Stimulated activated naive CD4-positive, alpha-beta T cell (primary cell): ENCODE results near the gene MAPKAP1.

Source experiments
- DNase-seq, 6 experiments: peaks; one replicate each; lab custom pipeline; 2025; lab: John Stamatoyannopoulos, UW

MAPKAP1 gene

DNA sequence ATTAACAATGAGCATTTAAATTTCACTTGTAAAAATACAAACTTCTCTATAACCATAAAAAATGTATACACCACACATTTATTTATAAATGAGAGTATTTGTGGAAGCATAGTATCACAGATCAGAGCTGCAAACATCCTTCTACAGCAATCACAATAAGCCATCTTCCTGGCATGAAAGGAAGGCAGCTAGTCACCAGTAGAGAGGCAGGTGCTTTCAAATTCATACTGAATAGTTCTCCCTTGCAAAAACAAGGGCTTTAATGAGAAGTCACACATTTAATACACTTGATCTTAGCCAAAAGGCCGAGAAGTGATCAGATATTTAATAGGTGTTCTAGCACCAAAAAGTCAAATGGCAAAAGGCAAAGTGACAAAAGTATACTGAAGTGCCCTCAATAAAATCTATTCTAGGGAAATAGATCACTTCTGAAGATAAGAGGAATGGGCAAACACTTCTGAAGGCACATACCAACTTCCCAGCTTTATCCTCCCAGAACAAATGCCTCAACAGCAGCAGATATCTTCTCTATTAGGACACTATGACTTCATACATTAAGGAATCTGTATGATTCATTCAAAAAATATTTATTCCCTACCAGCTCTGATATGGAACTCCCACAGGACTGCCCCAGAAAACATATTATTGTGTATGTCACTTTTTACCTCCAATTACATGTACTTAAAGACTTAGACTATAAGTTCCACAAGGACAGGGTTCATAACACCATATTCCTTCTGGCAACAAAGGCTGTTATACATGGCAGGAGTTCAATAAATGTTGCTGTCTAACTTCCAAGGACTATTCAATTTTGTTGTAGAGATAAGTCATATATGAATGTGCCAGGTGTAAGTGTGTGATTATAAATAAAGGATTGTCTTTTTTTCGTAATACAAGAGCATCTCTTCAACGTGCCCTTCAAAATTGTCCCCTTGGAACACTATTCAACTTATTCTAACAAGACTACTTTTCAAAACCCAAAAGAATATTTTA lies 31.7 kb downstream of the MAPKAP1 start:
- DNase-seq = no peak

DNA sequence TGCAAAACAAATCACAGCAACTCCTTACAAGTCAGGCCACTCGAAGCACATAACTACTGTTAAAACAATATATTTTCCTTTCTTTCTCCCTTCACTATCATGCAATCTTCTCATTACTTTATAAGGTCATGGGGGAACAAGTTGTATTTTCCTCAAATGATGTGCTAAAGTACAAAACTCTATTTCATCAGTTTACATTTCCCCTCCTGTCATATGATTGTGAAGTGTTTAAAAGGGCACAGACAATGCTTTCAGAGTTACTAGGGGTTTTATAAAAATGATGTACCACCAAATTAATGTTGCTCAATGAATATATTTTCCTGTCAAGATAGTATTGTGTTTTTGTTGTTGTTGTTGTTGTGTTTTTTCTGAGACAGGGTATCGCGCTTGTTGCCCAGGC lies 34.1 kb downstream of the MAPKAP1 start:
- DNase-seq = no peak

DNA sequence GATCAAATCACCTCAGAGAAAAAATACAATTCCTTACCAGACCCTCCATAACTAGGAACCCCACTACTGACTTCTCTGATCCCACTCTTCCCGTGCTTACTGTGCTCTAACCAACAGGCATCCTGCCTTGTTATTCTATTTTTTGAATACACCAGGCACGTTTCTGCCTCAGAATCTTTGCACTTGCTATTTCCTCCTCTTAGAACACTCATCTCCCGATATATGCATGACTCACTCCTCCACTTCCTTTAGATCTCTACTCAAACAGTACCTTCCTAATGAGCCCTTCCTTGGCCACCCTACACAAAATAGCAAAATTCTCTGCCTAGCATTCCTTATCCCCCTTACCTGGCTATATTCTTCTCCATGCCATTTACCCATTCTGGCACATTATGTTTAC lies 43.9 kb downstream of the MAPKAP1 start:
- no peak for DNase-seq

DNA sequence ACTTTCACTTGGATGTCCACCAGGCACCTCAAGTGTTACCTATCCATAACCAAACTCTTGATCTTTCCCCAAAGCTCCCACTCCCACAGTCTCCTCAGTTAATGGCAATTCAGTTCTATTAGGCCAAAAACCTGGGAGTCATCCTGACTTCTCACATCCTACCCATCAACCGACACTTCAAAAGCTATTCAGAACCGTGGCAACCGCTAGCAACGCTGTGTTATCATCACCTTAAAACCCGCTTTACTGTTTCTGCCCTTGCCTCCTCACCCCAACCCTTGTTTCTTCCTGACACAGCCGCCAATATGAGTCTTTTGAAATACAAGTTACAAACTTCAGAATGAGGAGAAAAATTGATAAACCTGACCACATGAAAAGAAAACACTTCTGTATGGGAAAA lies 46.5 kb downstream of the MAPKAP1 start:
- no peak for DNase-seq

GRCh38 chr9:125659954-125660353 lies 47.1 kb downstream of the MAPKAP1 start:
- no peak for DNase-seq

DNA sequence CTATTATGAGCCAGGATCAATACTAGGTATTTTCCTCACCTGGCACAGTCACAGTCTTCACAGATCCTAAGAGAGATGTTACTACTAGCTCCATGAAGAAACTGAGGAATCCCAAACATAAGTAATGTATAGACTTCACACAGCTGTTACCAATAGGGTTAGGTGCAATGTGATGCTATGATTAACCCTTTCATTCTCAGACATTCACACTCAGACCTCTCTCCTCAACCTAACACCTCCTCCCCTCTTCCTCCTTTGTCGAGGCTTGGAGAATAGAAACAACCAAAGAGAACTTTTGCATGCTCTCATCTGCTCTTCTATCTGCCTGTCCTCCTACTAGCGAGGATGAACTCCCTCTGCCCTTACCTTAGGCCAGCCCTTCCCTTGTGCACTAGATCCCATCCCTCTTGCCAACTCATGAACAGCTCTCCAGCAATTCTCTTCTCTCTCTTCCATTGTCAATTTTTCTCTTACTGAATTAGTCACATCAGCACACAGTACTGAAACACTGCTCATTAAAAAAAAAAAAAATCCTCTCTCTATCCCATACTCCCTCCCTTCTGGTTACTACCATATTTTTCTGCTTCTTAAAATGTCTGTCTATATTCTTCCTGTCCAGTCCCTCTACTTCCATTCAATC lies 47.7 kb downstream of the MAPKAP1 start:
- no peak for DNase-seq

DNA sequence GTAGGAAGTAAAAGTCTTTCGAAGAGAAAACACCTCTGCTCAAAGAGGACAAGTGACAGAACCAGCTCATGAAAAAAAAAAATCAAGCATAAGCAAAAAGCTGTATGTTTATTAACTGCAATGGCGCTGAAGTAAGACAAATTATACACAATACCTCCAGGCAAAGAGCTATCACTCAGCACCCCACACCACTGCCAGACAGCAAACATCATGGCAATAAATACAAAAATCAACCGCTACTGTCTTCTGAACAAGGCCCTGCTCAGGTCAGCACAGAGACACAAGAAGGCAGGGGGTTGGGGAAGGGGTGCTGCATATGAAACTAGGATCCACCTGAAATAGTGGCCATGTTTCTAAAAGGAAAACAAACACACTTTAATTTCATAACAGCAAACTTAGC lies 50.4 kb downstream of the MAPKAP1 start:
- no peak for DNase-seq

- DNase-seq = no peak
Observed at GRCh38 chr9:125655691-125656410, 51.2 kb downstream of the MAPKAP1 start.

GRCh38 chr9:125655066-125655633 lies 51.9 kb downstream of the MAPKAP1 start:
- DNase-seq = no peak

- DNase-seq = no peak
Observed at GRCh38 chr9:125654121-125654520, 52.9 kb downstream of the MAPKAP1 start.

DNA sequence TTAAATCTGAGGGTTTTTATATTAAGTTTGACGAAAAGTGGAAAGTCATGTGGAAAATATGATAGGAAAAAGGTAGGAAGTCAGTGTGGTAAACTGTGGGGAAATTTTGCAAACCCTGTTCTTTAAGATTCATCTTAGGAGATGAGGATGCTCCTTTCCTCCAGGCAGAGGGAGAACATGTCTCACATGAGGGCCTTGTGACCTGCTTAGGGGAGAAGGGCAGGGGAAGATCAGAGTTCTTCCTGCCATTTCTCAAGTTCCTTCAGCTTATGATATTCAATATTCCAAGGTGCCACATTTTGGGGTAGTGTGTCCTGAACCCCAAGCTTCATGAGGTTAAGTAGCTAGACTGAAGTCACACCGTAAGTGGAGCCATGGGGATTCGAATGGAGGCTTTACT lies 53.7 kb downstream of the MAPKAP1 start:
- DNase-seq = no peak

- DNase-seq = no peak
Observed at GRCh38 chr9:125652759-125653158, 54.2 kb downstream of the MAPKAP1 start.

DNA sequence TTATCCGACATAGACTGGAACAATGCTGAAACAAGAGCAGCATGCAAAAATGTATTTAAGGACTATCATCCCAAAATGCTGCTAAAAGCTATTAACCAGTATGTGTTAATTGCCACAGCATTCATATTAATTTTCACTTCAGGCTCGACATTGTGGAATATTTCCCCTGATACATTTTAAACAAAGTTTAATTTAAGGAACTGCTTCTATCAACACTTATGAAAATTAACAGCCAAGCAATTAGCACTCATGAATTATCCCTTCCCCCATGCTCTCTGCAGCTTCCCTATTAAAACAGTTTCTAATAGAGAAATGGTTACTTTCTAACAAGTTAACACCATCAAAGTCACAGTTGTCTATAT lies 54.8 kb downstream of the MAPKAP1 start:
- DNase-seq = no peak

GRCh38 chr9:125651576-125652232 lies 55.3 kb downstream of the MAPKAP1 start:
- DNase-seq = no peak

DNA sequence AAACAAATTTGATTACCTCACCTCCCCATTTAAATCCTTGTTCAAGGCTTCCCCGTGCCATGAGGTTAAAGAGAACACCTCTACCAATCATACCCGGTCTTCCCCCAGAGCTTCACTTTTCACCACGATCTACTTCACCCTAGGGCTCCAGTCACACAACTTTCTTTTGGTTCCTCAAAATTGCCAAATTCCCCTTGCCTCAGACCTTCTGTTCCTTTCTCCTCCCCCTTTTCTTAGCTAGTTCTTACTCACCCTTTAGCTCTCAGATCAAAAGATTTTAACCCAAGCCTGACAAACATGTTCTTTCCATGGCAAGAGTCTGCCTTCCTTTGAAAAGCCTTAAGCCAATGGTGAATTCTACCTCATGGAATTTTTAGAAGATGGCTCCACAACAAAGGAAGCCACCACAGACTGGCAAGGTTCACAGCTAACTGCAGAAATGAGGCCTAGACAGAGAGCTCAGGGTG lies 56.7 kb downstream of the MAPKAP1 start:
- DNase-seq = no peak

- no peak for DNase-seq
Observed at GRCh38 chr9:125649826-125650225, 57.2 kb downstream of the MAPKAP1 start.

DNA sequence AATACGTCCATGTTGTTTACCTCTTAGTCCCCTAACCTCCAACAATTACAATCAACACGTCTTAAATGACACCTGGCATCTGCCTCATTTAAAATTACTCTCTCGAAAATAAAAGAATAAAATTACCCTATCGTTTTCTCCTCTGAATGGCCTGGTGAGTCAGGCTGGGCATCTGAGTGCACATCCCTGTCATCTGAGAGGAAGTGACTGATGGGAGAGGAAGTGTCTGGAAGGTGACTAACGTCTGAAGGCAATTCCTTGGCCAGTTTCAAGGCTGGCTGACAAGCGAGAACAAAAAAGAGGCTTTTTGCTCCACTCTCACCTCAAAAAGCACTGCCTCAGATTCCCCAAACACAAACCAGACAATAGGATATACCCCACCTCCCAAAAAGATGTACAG lies 57.7 kb downstream of the MAPKAP1 start:
- no peak for DNase-seq

DNA sequence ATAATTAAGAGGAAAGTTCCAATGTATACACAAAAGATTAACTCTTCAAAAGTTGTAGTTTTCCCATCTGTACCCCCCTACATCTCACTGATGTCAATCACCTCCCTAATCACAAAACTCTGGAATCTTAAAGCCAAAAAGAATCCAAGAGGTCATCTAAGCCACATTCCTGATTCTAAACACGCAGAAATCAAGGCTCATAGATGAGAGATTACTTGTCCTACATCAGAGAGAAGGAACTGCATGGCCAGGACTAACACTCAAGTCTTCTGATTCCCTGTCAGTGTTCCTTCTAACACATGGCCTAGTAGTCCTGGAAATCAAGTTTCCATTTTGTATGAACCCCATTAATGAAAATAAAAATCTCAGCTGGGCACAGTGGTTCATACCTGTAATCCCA lies 58.7 kb downstream of the MAPKAP1 start:
- DNase-seq = no peak

DNA sequence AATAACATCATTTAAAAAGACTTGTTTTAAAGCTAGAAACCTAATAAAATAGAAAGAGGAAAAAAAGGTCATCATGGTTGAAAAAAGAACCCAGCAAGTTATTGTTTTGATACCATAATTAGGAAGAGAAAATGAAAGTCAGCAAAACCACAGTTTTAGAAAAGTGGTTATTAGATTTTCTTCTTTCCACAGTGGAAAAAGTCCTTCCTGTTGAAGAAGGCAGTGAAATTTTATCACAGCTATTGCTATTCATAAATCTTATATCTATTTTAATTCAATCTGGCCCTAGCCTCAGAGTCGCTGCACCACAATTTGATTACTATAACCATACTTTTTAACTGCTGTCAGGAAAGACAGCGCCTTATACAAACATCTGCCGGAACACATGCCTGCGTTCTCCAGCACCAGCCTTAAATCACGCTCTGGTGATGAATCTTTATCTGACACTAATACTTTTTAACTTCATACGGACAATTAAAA lies 60.3 kb downstream of the MAPKAP1 start:
- DNase-seq = no peak

- DNase-seq = no peak
Observed at GRCh38 chr9:125646217-125646616, 60.8 kb downstream of the MAPKAP1 start.

GRCh38 chr9:125644819-125645507 lies 62.0 kb downstream of the MAPKAP1 start:
- no peak for DNase-seq
